Osteoblast (primary cell): ENCODE results near the gene MYBL2. TPM values are rescaled to one million over a fixed set of nuclear protein-coding genes. Genes with fewer than 3 reads are reported as not detected.
"Not testable (repeated sequence)": the region's sequence is repeated elsewhere in the genome, so short reads cannot be mapped to it uniquely, and the experiment has no call there.

Source experiments
- DNase-seq: peaks from one replicate; pipeline ENCODE4 v3.0.0; 2011; ENCODE audit warnings: low spot score, mixed read lengths; ENCODE audit not compliant: insufficient read length; ENCODE audit errors: missing footprints
- H2AFZ ChIP-seq: 2 replicates; pipeline ENCODE4 v1.6.0; 2011; ENCODE audit warnings: mild to moderate bottlenecking, low read length
- H3K27ac ChIP-seq: 2 replicates; pipeline ENCODE4 v1.5.1; 2011; ENCODE audit warnings: mild to moderate bottlenecking, low read depth, low read length, moderate library complexity
- H3K27me3 ChIP-seq: 2 replicates; pipeline ENCODE4 v1.6.0; 2012; ENCODE audit warnings: mild to moderate bottlenecking, control low read depth, inconsistent platforms, low read length, moderate library complexity; ENCODE audit not compliant: insufficient read depth
- H3K36me3 ChIP-seq: 2 replicates; pipeline ENCODE4 v1.5.1; 2011; ENCODE audit warnings: mild to moderate bottlenecking, low read length, control low read depth, moderate library complexity; ENCODE audit not compliant: insufficient read depth
- H3K4me1 ChIP-seq: 2 replicates; pipeline ENCODE4 v1.5.1; 2011; ENCODE audit warnings: mild to moderate bottlenecking, low read length, control low read depth, moderate library complexity; ENCODE audit not compliant: insufficient read depth
- H3K4me2 ChIP-seq: 2 replicates; pipeline ENCODE4 v1.6.0; 2011; ENCODE audit warnings: mild to moderate bottlenecking, low read length; ENCODE audit not compliant: insufficient read depth
- H3K4me3 ChIP-seq: fragments of 200-600 bp; sonication (generic); 3 replicates; pipeline ENCODE4 v1.5.1; 2012; ENCODE audit warnings: mild to moderate bottlenecking, low read length, inconsistent platforms; ENCODE audit not compliant: insufficient read depth
- H3K79me2 ChIP-seq: 2 replicates; pipeline ENCODE4 v1.6.0; 2012; ENCODE audit warnings: mild to moderate bottlenecking, low read length, control low read depth, inconsistent platforms; ENCODE audit not compliant: insufficient read depth
- H3K9me3 ChIP-seq: 2 replicates; pipeline ENCODE4 v1.5.1; 2011; ENCODE audit warnings: low read depth, low read length, control low read depth
- H4K20me1 ChIP-seq: 2 replicates; pipeline ENCODE4 v1.6.0; 2012; ENCODE audit warnings: mild to moderate bottlenecking, low read length, control low read depth; ENCODE audit not compliant: insufficient read depth
- total RNA-seq: library from RNA; depleted of rRNA; stranded (reverse); fragments of >200 nt; gene quantifications from 2 replicates; pipeline ENCODE4 v1.2.3, GENCODE V29; 2012
- TF ChIP-seq, protein P1 (sequence below): IDR thresholded peaks from 2 replicates; pipeline ENCODE4 v1.5.1; 2011; ENCODE audit warnings: mild to moderate bottlenecking, low read depth, low read length, moderate library complexity; ENCODE audit errors: extremely low read depth

The MYBL2 gene
- total RNA-seq, 1 donor = 2.5 TPM

DNA sequence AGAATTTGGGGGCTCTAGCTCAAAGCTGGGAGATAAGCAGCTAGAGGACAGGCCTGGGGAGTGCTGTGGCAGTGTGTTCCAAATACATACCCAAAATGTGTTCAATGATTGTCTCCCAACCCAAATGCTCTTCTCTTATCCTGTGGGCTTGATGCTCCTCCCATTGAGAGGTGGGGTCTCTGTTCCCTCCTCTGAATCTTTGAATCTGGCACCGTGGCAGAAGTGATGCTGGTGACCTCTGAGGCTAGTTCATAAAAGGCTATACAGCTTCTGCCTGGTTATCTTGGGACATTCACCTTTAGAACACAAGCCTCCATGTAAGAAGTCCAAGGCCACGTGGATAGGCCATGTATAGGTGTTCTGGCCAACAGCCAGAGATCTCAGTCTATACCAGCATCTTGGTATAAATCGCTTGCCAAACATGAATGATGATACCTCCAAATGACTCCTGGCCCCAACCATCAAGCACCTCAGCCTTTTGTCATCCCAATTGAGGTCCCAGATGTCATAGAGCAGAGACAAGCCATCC, 15.9 kb upstream of the MYBL2 start:
- no peaks in the 10 kb centered on the region for H3K79me2 ChIP-seq

DNA sequence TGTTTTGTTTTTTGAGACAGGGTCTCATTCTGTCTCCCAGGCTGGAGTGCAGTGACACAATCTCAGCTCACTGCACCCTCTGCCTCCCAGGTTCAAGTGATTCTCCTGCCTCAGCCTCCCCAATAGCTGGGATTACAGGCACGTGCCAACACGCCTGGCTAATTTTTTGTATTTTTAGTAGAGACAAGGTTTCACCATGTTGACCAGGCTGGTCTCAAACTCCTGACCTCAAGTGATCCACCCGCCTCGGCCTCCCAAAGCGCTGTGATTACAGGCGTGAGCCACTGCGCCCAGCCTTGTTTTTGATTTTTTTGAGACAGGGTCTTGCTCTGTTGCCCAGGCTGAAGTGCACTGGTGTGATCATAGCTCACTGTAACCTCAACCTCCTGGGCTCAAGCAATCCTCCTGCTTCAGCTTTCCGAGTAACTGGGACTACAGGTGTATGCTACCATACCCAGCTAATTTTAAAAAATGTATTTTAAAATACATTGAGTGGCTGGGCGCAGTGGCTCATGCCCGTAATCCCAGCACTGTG, 15.2 kb upstream of the MYBL2 start:
- H3K27me3 ChIP-seq, H3K36me3 ChIP-seq, H3K27ac ChIP-seq, H3K4me1 ChIP-seq, H3K79me2 ChIP-seq, H3K4me3 ChIP-seq, H3K4me2 ChIP-seq, H4K20me1 ChIP-seq, H2AFZ ChIP-seq, DNase-seq, H3K9me3 ChIP-seq: not testable (repeated sequence)

More for the DNA sequence above, 15.9 kb upstream of the MYBL2 start:
- H4K20me1 ChIP-seq = no peaks in the 10 kb centered on the region
- DNase-seq = no peak
- H2AFZ ChIP-seq = no peak overlapping the region
- H3K9me3 ChIP-seq = no peaks in the 10 kb centered on the region
- TF ChIP-seq, protein P1, sequence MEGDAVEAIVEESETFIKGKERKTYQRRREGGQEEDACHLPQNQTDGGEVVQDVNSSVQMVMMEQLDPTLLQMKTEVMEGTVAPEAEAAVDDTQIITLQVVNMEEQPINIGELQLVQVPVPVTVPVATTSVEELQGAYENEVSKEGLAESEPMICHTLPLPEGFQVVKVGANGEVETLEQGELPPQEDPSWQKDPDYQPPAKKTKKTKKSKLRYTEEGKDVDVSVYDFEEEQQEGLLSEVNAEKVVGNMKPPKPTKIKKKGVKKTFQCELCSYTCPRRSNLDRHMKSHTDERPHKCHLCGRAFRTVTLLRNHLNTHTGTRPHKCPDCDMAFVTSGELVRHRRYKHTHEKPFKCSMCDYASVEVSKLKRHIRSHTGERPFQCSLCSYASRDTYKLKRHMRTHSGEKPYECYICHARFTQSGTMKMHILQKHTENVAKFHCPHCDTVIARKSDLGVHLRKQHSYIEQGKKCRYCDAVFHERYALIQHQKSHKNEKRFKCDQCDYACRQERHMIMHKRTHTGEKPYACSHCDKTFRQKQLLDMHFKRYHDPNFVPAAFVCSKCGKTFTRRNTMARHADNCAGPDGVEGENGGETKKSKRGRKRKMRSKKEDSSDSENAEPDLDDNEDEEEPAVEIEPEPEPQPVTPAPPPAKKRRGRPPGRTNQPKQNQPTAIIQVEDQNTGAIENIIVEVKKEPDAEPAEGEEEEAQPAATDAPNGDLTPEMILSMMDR = no peak
- peaks cover 8% of the 10 kb centered on the region for H3K36me3 ChIP-seq
- no peaks in the 10 kb centered on the region for H3K27me3 ChIP-seq
- H3K27ac ChIP-seq = no peak overlapping the region
- no peaks in the 10 kb centered on the region for H3K4me1 ChIP-seq
- no peak overlapping the region for H3K4me2 ChIP-seq
- no peak overlapping the region for H3K4me3 ChIP-seq

DNA sequence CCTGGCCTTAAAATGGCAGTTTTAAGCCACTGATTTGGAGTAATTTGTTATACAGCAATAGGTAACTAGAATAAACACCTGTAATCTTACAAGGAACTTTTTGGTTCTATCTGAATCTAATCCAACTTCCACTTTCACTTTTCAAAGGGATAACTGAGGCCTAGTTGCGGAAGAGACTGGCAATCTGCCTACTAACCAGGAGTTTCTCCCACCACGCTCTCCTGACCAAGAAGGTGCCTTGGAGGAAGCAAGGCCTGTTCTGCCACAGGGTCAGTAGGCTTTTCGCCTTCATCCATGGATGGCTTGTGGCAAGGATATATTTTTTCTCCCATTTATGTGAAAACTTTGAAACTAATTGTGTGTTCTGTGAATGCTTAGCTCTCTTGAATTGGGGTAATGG, 12.9 kb upstream of the MYBL2 start:
- H2AFZ ChIP-seq = no peak overlapping the region
- no peaks in the 10 kb centered on the region for H3K79me2 ChIP-seq
- H4K20me1 ChIP-seq = no peaks in the 10 kb centered on the region
- no peak overlapping the region for H3K4me2 ChIP-seq
- H3K36me3 ChIP-seq = no peaks in the 10 kb centered on the region
- DNase-seq = no peak
- H3K27me3 ChIP-seq = no peaks in the 10 kb centered on the region
- H3K9me3 ChIP-seq = no peaks in the 10 kb centered on the region
- TF ChIP-seq, protein P1 = no peak
- no peak overlapping the region for H3K27ac ChIP-seq
- H3K4me1 ChIP-seq = peaks cover 6% of the 10 kb centered on the region
- no peak overlapping the region for H3K4me3 ChIP-seq

DNA sequence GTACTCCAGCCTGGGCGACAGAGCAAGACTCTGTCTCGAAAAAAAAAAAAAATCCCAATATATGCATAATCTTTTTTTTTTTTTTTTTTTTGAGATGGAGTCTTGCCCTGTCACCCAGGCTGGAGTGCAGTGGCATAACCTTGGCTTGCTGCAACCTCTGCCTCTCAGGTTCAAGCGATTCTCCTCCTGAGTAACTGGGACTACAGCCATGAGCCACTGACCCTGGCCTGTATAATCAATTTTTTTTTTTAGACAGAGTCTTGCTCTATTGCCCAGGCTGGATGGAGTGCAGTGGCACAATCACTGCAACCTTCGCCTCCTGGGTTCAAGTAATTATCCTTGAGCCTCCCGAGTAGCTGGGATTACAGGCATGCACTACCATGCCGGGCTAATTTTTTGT, 11.7 kb upstream of the MYBL2 start:
- H3K27ac ChIP-seq, H2AFZ ChIP-seq, DNase-seq, H3K4me3 ChIP-seq, H3K27me3 ChIP-seq, H3K79me2 ChIP-seq, H3K9me3 ChIP-seq, H4K20me1 ChIP-seq, H3K36me3 ChIP-seq, H3K4me2 ChIP-seq, H3K4me1 ChIP-seq: not testable (repeated sequence)

DNA sequence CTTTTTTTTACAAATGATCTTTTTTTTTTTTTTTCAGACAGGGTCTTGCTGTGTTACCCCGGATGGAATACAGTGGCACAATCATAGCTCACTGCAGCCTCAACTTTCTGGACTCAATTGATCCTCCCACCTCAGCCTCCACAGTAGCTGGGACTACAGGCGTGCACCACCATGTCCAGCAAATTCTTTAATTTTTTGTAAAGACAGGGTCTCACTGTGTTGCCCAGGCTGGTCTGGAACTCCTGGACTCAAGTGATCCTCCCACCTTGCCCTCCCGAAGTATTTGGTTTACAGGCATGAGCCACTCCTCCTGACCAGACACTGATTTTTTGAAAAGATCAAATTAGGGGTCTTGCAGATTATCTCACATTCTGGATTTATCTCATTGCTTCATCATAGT, 11.0 kb upstream of the MYBL2 start:
- Histone ChIP-seq H3K4me3 (no peak overlapping the region), H2AFZ (no peak overlapping the region), H3K4me1 (peaks cover 6% of the 10 kb centered on the region), H3K9me3 (no peaks in the 10 kb centered on the region), H3K27me3 (no peaks in the 10 kb centered on the region), H3K36me3 (no peaks in the 10 kb centered on the region), H3K79me2 (no peaks in the 10 kb centered on the region), H4K20me1 (no peaks in the 10 kb centered on the region), H3K4me2 (no peak overlapping the region), H3K27ac (no peak overlapping the region)
- no peak for DNase-seq
- TF ChIP-seq, protein P1 = no peak
